GM10266 (cell line): Measurements from ENCODE around the gene TMEM255B.
"Not testable (repeated sequence)": the region's sequence is repeated elsewhere in the genome, so short reads cannot be mapped to it uniquely, and the experiment has no call there.

ENCODE experiments used
- DNase-seq: peaks from one replicate; pipeline ENCODE4 v3.0.0; 2012; ENCODE audit errors: extremely low spot score
- CTCF ChIP-seq: IDR thresholded peaks from 2 replicates; pipeline ENCODE4 v1.5.1; 2012; ENCODE audit warnings: mild to moderate bottlenecking, low read depth; ENCODE audit not compliant: control insufficient read depth, insufficient read depth; ENCODE audit errors: missing control alignments

The TMEM255B gene

GRCh38 chr13:113747291-113747833 lies 11.7 kb upstream of the TMEM255B start:
- DNase-seq = no peak
- TF ChIP-seq CTCF = no peak

- TF ChIP-seq CTCF = no peak
- no peak for DNase-seq
These were observed 10.7 kb upstream of the TMEM255B start for GRCh38 chr13:113748101-113748861.

- no peak for TF ChIP-seq CTCF
- no peak for DNase-seq
These were observed 10.1 kb upstream of the TMEM255B start for GRCh38 chr13:113748862-113749451.

GRCh38 chr13:113749507-113749906 lies 9.5 kb upstream of the TMEM255B start:
- TF ChIP-seq CTCF = no peak
- no peak for DNase-seq

- no peak for TF ChIP-seq CTCF
These were observed 9.1 kb upstream of the TMEM255B start for GRCh38 chr13:113749967-113750366.

GRCh38 chr13:113750554-113751399 lies 8.2 kb upstream of the TMEM255B start:
- DNase-seq = no peak
- no peak for TF ChIP-seq CTCF

More at GRCh38 chr13:113749967-113750366, 9.1 kb upstream of the TMEM255B start:
- no peak for DNase-seq

- no peak for TF ChIP-seq CTCF
- no peak for DNase-seq
These were observed 7.5 kb upstream of the TMEM255B start for GRCh38 chr13:113751491-113751890.

- DNase-seq = not testable (repeated sequence)
These were observed 6.6 kb upstream of the TMEM255B start for GRCh38 chr13:113752211-113752986.
